ENCODE data around the gene GIMAP4. TPM values are rescaled to one million over a fixed set of nuclear protein-coding genes. Genes with fewer than 3 reads are reported as not detected.
A peak's percentile ranks its signal among the peaks of the same experiment; 100 is the strongest.
"Not testable (repeated sequence)": the region's sequence is repeated elsewhere in the genome, so short reads cannot be mapped to it uniquely, and the experiment has no call there.

Gene GIMAP4
- total RNA-seq: 100 to 1,000 TPM; 311 to 335 TPM

GRCh38 chr7:150567169-150567568 lies at the start of gene GIMAP4:
GIMAP4 (plus strand) TSS chr7:150567390; CDS start chr7:150569902, 2,512 bp downstream.
- ChIA-PET POLR2A (interaction anchor here (0.5 to 1.4 kb wide), 9 partner anchors 49 to 174 kb away, joined by 3 to 6 read pairs (median 4); partner anchors contain the start of genes GIMAP7 and GIMAP8), CTCF (interaction anchor here (0.8 to 4.5 kb wide), 13 partner anchors 14 to 134 kb away, joined by 3 to 27 read pairs (median 4); partner anchors contain the start of genes GIMAP2 and GIMAP8)
- DNase-seq: peak; percentile 49
- Mint-ChIP-seq H3K4me1 (peaks cover 73% of the 10 kb centered on the region), H3K36me3 (ENCODE audit: low read depth) (peaks cover 63% of the 10 kb centered on the region), H3K27ac (peak within 1 kb of the TSS; percentile 94), H3K9me3 (peaks cover 31% of the 10 kb centered on the region), H3K4me3 (peak within 1 kb of the TSS; percentile 92), H3K27me3 (no peaks in the 10 kb centered on the region)

- H3K27ac Mint-ChIP-seq: peak overlapping the region; percentile 95
- H3K4me3 Mint-ChIP-seq: peak overlapping the region; percentile 98
- CTCF ChIA-PET: interaction anchor here (1.2 kb wide), 2 partner anchors 15 to 70 kb away, joined by 3 read pairs; no protein-coding TSS in a partner anchor
- H3K4me1 Mint-ChIP-seq: peaks cover 33% of the 10 kb centered on the region
- peaks cover 8% of the 10 kb centered on the region for H3K9me3 Mint-ChIP-seq
- no peak for DNase-seq
- peaks cover 85% of the 10 kb centered on the region for H3K36me3 Mint-ChIP-seq (ENCODE audit: low read depth)
- H3K27me3 Mint-ChIP-seq: no peaks in the 10 kb centered on the region
- POLR2A ChIA-PET: interaction anchor here (0.6 to 1.6 kb wide), 6 partner anchors 67 to 236 kb away, joined by 3 to 8 read pairs (median 4); no protein-coding TSS in a partner anchor
Observed at GRCh38 chr7:150519310-150519709, 47.9 kb upstream of the GIMAP4 start.

- ChIA-PET CTCF (interaction anchor here (0.5 to 2.0 kb wide), 9 partner anchors 16 to 194 kb away, joined by 3 to 6 read pairs (median 3); no protein-coding TSS in a partner anchor), POLR2A (interaction anchor here (0.6 to 1.6 kb wide), 5 partner anchors 68 to 235 kb away, joined by 3 to 8 read pairs (median 3); no protein-coding TSS in a partner anchor)
- peak overlapping the region; percentile 98 for H3K4me3 Mint-ChIP-seq
- H3K27ac Mint-ChIP-seq: peak overlapping the region; percentile 87
- peaks cover 33% of the 10 kb centered on the region for H3K4me1 Mint-ChIP-seq
- H3K9me3 Mint-ChIP-seq: peaks cover 14% of the 10 kb centered on the region
- peak; percentile 60 for DNase-seq
- no peaks in the 10 kb centered on the region for H3K27me3 Mint-ChIP-seq
- peaks cover 85% of the 10 kb centered on the region for H3K36me3 Mint-ChIP-seq (ENCODE audit: low read depth)
Observed at GRCh38 chr7:150520145-150520544, 47.0 kb upstream of the GIMAP4 start.

GRCh38 chr7:150522931-150523330 lies 44.3 kb upstream of the GIMAP4 start:
- Mint-ChIP-seq H3K4me1 (peaks cover 39% of the 10 kb centered on the region), H3K9me3 (peaks cover 36% of the 10 kb centered on the region), H3K4me3 (peak overlapping the region; percentile 80), H3K36me3 (ENCODE audit: low read depth) (peaks cover 82% of the 10 kb centered on the region)
- DNase-seq, CTCF ChIA-PET, H3K27me3 Mint-ChIP-seq, POLR2A ChIA-PET, H3K27ac Mint-ChIP-seq: not testable (repeated sequence)

- H3K36me3 Mint-ChIP-seq (ENCODE audit: low read depth): peaks cover 82% of the 10 kb centered on the region
- no peak for DNase-seq
- no peaks in the 10 kb centered on the region for H3K27me3 Mint-ChIP-seq
- peaks cover 46% of the 10 kb centered on the region for H3K9me3 Mint-ChIP-seq
- no peak overlapping the region for H3K4me3 Mint-ChIP-seq
- H3K27ac Mint-ChIP-seq: no peak overlapping the region
- ChIA-PET POLR2A (no interaction called here), CTCF (interaction anchor here (2.0 kb wide), 1 partner anchor 75 kb away, joined by 5 read pairs; no protein-coding TSS in a partner anchor)
- peaks cover 39% of the 10 kb centered on the region for H3K4me1 Mint-ChIP-seq
Observed at GRCh38 chr7:150524018-150524417, 43.2 kb upstream of the GIMAP4 start.

GRCh38 chr7:150531704-150532103 lies 35.5 kb upstream of the GIMAP4 start:
- CTCF ChIA-PET: interaction anchor here (1.1 to 1.2 kb wide), 3 partner anchors 21 to 183 kb away, joined by 3 to 4 read pairs (median 3); no protein-coding TSS in a partner anchor
- peaks cover 71% of the 10 kb centered on the region for H3K9me3 Mint-ChIP-seq

GRCh38 chr7:150538259-150538658 lies 28.9 kb upstream of the GIMAP4 start:
- ChIA-PET POLR2A (no interaction called here), CTCF (interaction anchor here (1.4 to 1.7 kb wide), 2 partner anchors 15 to 89 kb away, joined by 4 to 6 read pairs; no protein-coding TSS in a partner anchor)
- H3K36me3 Mint-ChIP-seq (ENCODE audit: low read depth): peaks cover 64% of the 10 kb centered on the region

More at GRCh38 chr7:150531704-150532103, 35.5 kb upstream of the GIMAP4 start:
- H3K27me3 Mint-ChIP-seq: no peaks in the 10 kb centered on the region
- H3K4me1 Mint-ChIP-seq: peaks cover 8% of the 10 kb centered on the region
- no peak overlapping the region for H3K27ac Mint-ChIP-seq
- no peak overlapping the region for H3K4me3 Mint-ChIP-seq
- POLR2A ChIA-PET: no interaction called here
- DNase-seq: no peak
- peaks cover 68% of the 10 kb centered on the region for H3K36me3 Mint-ChIP-seq (ENCODE audit: low read depth)

GRCh38 chr7:150553163-150553562 lies 14.0 kb upstream of the GIMAP4 start:
- POLR2A ChIA-PET: no interaction called here
- H3K27me3 Mint-ChIP-seq: no peaks in the 10 kb centered on the region

More at GRCh38 chr7:150538259-150538658, 28.9 kb upstream of the GIMAP4 start:
- H3K27me3 Mint-ChIP-seq: no peaks in the 10 kb centered on the region
- DNase-seq: no peak
- no peak overlapping the region for H3K27ac Mint-ChIP-seq
- peaks cover 60% of the 10 kb centered on the region for H3K9me3 Mint-ChIP-seq
- H3K4me1 Mint-ChIP-seq: peaks cover 19% of the 10 kb centered on the region
- H3K4me3 Mint-ChIP-seq: no peak overlapping the region

GRCh38 chr7:150556521-150557138 lies 10.6 kb upstream of the GIMAP4 start:
- Mint-ChIP-seq H3K27ac (peak overlapping the region; percentile 94), H3K9me3 (peaks cover 71% of the 10 kb centered on the region), H3K4me3 (peak overlapping the region; percentile 48), H3K36me3 (ENCODE audit: low read depth) (peaks cover 85% of the 10 kb centered on the region), H3K27me3 (no peaks in the 10 kb centered on the region), H3K4me1 (peaks cover 58% of the 10 kb centered on the region)
- ChIA-PET CTCF (no interaction called here), POLR2A (interaction anchor here (0.7 kb wide), 1 partner anchor 11 kb away, joined by 3 read pairs; no protein-coding TSS in a partner anchor)
- DNase-seq: peak; percentile 66

More at GRCh38 chr7:150553163-150553562, 14.0 kb upstream of the GIMAP4 start:
- CTCF ChIA-PET: interaction anchor here (0.8 to 3.2 kb wide), 9 partner anchors 11 to 163 kb away, joined by 3 to 11 read pairs (median 4); partner anchors contain the start of genes GIMAP1 and GIMAP4
- Mint-ChIP-seq H3K36me3 (ENCODE audit: low read depth) (peaks cover 79% of the 10 kb centered on the region), H3K4me1 (peaks cover 53% of the 10 kb centered on the region), H3K4me3 (no peak overlapping the region), H3K27ac (no peak overlapping the region), H3K9me3 (peaks cover 69% of the 10 kb centered on the region)
- no peak for DNase-seq

- H3K27me3 Mint-ChIP-seq: no peaks in the 10 kb centered on the region
- no peak overlapping the region for H3K27ac Mint-ChIP-seq
- H3K4me1 Mint-ChIP-seq: peaks cover 56% of the 10 kb centered on the region
- no peak for DNase-seq
- H3K9me3 Mint-ChIP-seq: peaks cover 49% of the 10 kb centered on the region
- CTCF ChIA-PET: interaction anchor here (1.0 to 2.0 kb wide), 3 partner anchors 21 to 112 kb away, joined by 3 to 7 read pairs (median 5); no protein-coding TSS in a partner anchor
- no peak overlapping the region for H3K4me3 Mint-ChIP-seq
- POLR2A ChIA-PET: no interaction called here
- peaks cover 70% of the 10 kb centered on the region for H3K36me3 Mint-ChIP-seq (ENCODE audit: low read depth)
Observed at GRCh38 chr7:150560486-150560885, 6.7 kb upstream of the GIMAP4 start.

GRCh38 chr7:150562919-150563318 lies 4.3 kb upstream of the GIMAP4 start:
- Mint-ChIP-seq H3K36me3 (ENCODE audit: low read depth) (peaks cover 59% of the 10 kb centered on the region), H3K4me3 (no peak overlapping the region), H3K9me3 (peaks cover 41% of the 10 kb centered on the region), H3K27ac (peak overlapping the region; percentile 86), H3K4me1 (peaks cover 54% of the 10 kb centered on the region), H3K27me3 (no peaks in the 10 kb centered on the region)
- ChIA-PET POLR2A (no interaction called here), CTCF (interaction anchor here (0.6 to 2.6 kb wide), 7 partner anchors 9 to 114 kb away, joined by 3 to 11 read pairs (median 4); partner anchors contain the start of gene GIMAP6)
- DNase-seq: no peak

- ChIA-PET POLR2A (no interaction called here), CTCF (interaction anchor here (0.6 to 2.6 kb wide), 3 partner anchors 10 to 77 kb away, joined by 3 to 11 read pairs (median 4); no protein-coding TSS in a partner anchor)
- no peaks in the 10 kb centered on the region for H3K27me3 Mint-ChIP-seq
- peak overlapping the region; percentile 86 for H3K27ac Mint-ChIP-seq
- no peak for DNase-seq
- H3K4me1 Mint-ChIP-seq: peaks cover 46% of the 10 kb centered on the region
- H3K9me3 Mint-ChIP-seq: peaks cover 35% of the 10 kb centered on the region
- peak overlapping the region; percentile 5 for H3K4me3 Mint-ChIP-seq
- H3K36me3 Mint-ChIP-seq (ENCODE audit: low read depth): peaks cover 56% of the 10 kb centered on the region
Observed at GRCh38 chr7:150564006-150564405, 3.2 kb upstream of the GIMAP4 start.
